ENCODE data around the gene FLNA.
"Not testable (repeated sequence)": the region's sequence is repeated elsewhere in the genome, so short reads cannot be mapped to it uniquely, and the experiment has no call there.

The FLNA gene

DNA sequence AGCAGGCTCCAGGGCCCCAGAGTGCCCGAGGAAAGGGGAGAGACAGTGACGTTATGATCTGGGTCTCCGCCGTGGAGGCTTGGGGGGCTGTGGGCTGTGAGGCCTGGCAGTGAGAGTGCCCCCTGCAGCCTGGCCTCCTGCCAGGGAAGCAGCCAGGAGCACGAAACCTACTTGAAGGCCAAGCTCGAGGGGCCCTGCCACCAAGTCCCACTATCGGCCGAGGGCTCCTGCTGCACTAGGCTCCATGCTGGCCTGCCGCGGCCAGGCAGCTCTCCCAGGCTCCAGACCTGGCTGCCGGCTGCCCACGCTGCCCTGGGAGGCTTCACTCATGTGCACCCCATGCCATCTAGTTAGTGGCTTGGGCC lies 18.7 kb downstream of the FLNA start:
- DNase-seq, result no peak

DNA sequence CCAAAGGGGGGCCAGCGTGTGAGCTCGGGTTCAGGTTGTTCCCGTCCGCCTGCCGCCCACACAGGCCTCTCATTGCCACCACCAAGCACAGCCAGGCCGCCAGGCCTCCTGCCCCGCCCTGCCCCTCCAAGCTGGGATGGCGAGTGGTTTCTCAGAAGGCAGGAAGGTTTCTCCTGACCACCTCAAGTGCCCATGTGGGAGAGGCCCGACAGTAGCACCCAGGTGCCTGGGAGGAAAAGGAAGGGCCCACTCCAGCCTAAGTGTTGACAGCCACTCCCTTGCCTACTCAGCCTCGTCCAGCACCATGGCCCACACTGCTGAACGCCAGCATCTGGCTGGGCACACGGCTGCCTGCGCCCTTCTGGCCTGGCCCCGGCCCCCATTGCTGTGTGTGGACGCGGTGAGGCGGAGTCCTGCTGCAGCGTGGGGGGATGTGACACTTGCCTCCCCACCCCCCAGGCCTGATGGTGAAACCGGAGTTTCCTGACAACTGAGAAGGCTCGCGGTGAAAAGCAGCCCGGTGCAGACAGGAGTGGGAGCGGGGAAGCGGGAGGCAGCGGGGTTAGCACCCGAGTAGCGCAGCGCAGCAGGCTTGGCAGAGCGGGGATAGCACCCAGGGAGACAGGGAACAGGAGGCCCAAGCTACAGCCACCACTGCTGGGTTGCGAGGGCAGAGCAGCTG lies 19.2 kb downstream of the FLNA start:
- no peak for DNase-seq

DNA sequence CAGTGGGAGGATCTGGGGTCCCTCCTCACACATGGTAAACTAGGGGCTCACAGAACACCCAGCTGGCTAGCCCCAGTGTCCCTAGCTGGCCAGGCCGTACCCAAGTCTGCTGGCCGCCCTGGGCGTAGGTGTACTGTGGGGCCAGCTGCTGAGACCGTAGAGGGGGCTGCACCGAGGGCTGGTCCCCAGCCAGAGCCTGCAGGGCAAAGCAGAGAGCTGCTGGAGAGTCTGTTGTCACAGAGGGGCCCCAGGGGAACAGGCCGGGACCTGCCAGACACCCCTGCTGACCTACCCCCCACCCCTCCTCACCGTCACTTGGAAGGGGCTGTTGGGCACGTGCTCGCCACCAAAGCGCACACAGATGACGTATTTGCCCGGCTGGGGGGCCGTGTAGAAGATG lies 19.9 kb downstream of the FLNA start:
- no peak for DNase-seq

DNA sequence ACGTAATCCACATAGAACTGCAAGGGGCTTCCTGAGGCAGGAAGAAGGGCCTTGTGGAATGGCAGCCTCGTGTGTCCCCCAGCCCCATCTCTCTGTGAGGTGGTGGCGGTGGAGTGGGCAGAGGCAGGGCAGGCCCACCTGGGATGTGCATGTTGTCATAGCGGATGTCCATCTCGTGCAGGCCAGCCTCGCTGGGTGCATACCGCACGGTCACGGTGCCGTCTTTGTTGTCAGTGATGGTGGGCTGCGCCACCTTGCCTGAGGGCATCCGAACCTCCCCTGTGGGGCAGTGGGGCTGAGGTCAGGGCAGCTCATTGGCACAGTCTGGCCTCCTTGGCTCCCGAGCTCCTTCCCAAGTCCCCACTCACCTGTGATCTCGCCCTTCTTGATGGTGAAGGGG lies 20.4 kb downstream of the FLNA start:
- peak; percentile 5 for DNase-seq

DNA sequence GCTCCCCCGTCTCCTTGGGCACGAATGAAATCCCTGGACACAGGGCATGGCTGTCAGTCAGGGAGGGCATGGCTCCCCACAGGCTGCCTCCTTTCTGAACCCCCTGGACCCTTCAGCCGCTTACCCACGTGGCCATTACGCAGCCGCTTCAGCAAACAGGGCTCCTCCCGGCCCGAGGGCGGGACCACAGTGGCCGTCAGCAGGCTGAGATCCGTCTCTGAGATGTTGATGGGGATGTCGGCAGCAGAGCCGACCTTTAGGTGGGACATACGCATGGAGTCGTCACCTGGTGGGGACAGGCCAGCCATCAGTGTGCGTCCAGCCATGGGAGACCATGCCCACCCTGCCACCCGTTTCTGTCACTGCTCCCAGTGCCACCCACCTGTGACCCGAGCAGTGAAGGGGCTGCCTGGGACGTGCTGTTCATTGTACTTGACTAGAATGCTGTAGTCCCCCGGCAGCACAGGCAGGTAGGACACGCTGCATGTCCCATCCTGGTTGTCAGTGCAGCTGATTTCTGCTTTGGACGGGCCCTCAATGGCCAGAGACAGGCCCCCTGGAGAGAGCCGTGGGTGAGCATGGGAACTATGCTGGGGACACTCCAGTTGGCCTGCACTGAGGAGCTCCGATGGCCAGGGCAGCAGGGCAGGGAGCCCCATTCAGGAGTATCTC lies 21.1 kb downstream of the FLNA start:
- DNase-seq, result no peak

DNA sequence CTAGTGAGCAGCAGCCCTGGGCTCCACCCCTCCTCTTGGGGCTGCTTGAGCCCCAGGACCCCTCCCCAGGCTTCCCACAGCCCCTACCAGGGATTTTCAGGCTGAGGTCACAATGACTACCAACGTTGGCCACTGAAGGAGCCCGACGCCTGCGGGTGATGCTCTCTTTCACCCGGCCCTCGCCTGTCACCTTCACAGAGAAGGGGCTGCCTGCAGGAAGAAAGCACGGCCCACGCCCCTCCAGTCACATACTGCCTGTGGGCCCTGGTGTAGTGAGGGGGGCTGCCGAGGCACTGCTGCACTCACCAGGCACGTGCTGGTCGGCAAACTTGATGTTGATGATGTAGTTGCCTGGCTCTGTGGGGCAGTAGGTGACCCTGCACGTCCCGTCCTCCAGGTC lies 22.0 kb downstream of the FLNA start:
- DNase-seq, result no peak

DNA sequence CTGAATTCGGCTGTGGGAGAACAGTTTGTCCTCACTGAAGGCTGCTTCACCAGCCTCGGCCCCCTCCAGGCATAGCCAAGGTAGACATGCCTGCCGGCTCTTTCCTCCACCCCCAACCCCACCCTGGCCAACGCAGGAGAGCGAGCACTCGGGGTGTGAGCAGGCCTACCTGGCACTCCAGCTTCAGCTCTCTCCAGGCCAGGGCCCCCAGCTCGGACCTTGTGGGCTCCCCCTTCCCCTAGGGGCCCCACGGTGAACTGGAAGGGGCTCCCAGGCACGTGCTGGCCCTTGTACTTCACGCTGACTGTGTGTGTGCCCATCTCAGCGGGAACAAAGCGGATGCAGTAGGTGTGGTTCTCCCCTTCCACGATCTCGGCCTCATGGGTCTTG lies 22.4 kb downstream of the FLNA start:
- no peak for DNase-seq

DNA sequence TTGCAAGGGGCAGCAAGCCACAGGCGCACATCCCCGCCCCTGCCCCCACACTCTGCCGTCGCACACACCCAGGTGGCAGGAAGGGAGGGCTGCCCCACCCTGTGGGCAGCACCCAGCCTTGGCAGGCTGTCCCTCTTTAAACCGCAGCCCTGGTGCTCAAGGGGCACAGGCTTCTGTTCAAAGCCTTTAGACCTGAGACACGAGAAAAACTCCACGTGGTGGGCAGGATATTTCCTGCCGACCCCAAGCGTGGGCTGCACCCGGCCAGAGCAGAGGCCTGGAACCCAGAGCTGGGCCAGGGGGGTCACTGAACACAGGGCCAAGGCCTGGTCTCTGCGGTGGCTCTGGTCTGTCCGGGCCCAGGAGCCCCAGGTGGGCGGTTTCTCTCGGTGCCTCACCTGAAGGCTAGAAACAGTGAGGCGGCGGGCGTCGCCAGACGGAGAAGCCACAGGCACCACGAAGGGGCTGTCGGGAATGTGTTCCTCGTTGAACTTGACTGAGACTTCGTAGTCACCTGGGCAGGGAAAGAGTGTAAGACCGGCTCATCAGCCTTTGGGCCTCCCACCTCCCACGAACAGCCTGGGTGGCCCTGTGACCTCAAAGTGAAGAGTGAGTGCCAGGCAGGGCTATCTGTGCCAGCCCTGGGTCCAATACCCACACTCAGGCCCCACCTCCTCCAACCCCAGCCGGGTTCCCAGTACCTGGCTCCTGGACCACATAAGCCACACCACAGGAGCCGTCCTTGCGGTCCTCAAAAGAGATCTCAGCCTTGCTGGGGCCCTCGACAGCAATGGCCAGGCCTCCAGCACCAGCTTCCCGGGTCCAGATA lies 23.0 kb downstream of the FLNA start:
- peak; percentile 59 for DNase-seq

DNA sequence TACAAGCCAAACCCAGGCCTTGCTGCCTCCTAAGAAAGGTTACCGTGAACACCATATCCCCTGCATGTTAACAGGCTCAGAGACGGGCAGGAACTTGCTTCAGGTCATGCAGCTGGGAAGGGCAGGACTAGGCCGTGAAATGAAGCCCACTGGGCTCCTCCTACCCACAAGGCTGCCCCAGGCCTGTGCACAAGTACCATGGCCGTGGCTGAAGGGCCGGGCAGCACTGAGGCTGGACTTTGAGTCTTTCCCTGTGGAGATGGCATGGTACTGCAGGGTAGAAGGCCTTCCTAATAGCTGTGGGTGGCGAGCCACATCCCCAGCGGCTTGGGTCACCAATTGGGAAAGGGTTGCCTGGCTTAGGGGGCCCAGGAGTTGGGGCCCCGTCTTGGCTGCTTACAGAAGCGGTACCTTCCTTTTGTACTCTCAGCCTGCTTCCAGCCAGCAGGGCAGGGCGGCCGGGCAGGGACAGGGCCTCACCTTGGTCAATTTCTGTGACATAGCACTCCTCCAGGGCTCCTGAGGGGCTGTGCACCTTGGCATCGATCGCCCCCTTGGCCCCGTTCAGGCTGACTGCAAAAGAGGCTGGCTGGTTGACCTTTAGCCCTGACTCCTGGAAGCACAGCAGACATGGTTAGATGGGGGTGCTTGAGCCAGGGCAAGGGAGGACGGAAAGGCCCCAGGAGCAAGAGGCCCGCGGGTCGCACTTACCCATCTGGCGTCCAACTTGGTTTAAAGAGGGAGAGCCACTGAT lies 23.8 kb downstream of the FLNA start:
- DNase-seq, result no peak

DNA sequence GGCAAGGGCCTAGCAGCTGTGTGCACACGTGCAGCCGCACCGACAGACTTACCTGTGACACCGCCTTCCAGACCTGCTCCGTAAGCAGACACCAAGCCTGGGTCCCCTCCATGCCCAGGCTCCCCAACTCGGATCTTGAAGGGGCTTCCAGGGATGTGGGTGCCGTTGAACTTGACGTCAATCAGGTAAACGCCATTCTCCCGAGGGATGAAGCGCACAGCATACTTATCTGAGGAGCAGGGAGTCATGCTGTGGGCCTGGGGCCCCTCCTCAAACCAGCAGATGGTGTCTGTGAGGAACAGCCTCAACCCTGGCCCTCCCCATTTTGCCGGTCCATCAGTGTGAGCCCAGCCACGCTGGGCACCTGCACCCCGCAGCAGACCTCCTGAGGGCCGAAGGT lies 24.5 kb downstream of the FLNA start:
- peak; percentile 6 for DNase-seq

DNA sequence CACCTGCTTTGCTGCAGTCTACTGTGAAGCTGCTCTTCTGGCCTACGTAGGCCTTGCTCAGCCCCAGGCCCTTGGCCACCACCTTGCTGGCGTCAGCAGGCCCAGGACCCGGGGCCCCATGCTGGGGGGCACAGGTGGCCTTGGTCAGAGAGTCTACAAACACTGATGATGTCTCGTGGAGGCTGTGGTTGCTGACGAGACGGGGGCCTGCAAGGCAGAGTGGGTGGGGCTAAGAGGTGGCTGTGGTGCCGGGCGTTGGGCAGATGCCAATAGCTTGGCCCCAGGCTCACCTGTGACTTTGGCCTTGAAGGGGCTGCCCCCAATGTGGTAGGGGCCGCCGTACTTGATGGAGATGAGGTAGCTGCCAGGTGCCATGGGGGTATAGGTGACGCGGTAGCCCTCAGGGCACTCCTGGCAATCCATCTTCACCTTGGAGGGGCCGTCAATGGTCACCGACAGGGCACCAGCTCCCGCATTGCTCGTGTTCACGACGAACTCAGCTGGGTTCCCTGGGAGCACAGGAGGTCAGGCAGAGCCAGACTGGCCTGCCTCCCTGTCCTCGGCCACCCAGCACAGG lies 25.0 kb downstream of the FLNA start:
- DNase-seq, result peak; percentile 10

DNA sequence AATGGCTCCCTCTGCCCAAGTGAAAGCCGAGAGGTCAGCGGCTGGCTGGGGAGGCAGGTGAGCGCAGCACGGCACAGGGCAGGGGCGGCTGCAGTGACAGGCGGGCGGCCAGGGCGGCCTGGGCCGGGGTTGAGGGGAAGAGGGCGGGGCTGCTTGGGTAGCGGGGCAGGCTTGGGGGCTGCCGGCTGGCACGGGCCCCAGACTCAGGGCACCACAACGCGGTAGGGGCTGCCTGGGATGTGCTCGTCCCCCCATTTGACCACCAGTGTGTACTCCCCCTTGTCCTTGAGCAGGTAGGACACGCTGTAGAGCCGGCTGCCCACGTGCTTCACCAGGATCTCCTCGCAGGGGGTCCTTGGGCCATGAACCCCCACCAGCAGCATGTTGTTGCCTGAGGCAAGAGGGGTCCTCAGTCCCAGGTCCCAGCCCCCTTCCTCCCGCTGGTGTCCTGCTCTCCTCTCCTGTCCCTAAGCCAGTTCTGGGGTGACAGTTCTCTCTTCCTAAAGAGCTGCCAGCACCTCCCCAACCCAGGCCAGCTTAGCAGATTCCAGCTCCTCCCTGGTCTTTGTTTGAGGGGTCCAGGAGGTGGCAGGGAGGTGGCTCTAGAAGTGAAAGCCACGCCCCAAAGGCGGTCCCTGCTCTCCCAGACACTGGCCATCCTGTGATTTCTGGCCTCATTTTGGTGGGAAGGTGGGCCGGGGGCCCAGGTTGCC lies 25.6 kb downstream of the FLNA start:
- peak; percentile 5 for DNase-seq

DNA sequence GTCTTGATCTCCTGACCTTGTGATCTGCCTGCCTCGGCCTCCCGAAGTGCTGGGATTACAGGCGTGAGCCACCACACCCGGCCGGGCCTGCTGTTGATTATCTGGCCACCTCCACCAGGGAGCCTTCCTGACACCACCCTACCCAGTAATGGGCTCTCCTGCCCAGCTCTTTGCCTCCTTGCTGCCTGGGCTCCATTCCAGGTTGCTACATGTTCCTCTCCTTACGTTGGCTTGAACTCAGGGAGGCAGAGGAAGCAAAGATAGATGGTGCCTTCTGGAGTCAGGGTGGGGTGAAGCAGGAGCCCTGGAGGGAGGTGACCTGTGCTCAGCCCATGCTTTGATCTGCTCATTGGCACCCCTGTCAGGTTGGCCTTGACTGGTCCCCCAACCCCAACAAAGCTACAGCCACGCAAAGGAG lies 26.3 kb downstream of the FLNA start:
- peak; percentile 4 for DNase-seq

DNA sequence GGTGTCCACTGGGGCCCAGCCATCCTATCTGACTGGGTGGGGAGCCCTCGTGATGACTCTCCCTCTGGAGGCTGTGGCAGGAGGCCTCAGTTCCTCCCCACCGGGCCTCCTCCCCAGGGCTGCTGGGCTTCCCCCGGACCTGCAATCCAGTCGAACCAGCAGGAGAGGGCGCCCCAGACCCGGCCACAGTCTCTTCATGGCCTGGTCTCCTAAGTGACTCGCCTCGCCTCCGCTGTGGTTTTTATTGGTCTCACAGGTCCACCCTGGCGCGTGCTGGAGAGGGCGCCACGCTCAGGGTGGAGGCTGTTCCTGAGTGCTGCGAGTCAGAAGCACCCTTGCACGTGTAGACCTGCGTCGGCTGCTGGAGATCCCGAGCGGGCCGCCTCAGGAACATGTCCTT lies 30.8 kb downstream of the FLNA start:
- not testable (repeated sequence) for DNase-seq

DNA sequence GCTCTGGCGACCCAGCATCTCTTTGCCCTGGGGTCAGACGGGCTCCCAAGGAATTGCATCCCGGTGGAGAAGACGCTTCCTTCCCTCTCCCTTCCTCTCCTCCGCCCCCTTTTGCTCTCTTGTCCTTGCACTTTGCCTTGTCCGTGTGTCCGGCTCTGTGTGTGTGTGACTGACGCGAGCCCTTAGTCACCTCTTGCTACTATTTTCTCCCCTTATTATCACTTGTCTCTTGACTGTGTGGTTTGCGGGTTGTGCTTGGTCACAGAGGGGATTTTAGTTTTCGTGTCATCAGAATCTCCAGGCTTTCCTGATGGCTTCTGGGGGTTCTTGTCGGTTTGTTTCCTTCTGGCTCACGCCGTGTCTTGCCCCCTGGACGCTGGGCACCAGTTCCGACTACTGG lies 31.4 kb downstream of the FLNA start:
- DNase-seq, result not testable (repeated sequence)

DNA sequence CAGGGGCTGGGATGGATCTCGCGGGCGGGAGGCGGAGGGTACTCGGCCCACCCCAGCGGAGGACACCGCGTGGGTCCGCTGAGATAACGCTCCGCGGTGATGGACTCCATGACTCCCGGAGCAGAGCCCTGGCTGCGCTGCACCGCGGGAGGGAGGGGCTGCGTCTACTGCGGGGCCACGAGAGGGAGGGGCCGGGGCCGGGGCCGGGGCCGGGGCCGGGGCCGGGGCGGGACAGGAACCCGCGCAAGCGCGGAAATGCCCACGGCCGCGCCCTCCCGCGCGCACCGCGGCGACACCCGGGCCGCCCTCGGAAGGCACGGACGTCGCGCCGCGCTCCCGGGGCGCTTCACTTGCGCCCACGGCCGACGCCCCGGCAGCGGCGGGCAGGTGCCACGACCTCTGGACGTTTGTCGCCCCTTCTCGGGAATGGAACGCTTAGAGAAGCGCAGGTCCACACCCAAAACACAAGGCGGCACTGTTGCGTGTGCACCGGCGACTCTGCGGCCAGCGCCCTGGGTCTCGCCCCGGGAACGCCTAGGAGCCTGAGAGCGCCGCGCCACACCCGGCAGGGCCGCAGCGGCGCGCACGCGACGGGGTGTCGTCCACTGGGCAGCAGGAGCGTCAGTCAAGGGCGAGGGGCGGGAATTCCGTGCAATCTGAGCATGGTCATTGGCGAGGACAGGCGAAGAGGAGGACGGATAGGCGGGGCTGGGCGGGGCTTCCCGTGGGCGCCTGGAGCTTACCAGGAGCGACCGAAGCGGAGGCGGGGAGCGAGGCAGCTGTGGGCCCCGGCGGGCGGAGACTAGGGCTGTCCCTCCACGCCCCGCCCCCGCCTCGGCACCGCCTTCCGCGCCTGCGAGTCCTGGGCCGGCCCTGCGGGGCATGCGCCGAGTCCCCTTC lies 32.8 kb downstream of the FLNA start:
- DNase-seq, result not testable (repeated sequence)

DNA sequence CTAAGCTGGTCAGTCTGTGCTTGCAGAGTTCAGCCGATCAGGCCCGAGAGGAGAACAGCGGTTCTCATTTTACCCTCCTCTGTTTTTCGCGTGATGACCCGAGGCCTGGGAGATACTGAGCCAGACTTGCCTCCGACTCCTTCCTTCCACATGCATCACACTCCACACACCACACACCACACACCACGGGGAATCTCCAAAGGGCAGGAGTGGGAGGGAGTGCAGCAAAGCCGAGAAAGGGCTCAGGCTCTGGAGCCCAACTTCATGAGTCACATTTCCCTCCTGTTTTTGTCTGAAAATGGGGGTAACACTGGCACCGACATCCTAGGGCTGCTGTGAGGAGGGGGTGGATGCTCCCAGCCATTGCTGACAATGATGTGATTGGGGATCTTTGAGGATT lies 39.9 kb downstream of the FLNA start:
- DNase-seq, result no peak

DNA sequence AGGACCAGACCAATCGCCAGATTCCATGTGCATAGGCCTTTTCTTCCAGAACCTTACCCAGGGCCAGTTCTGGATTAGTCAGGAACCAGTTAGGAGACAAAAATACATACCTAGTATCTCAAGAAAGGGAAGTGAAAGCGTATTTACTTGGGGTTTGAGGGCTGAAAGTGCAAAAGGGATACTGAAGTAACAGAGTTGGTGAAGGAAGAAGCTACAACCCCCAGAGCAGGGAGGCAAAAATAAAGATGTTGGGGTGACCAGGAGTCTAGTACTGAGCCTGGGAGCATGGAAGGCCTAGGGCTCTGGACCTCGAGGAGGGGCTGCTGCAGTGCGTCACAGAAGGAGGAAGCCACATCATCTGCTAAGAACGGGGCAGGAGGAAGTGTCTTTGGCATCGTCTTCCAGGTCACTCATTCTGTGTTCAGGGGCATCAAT lies 40.6 kb downstream of the FLNA start:
- DNase-seq, result no peak

DNA sequence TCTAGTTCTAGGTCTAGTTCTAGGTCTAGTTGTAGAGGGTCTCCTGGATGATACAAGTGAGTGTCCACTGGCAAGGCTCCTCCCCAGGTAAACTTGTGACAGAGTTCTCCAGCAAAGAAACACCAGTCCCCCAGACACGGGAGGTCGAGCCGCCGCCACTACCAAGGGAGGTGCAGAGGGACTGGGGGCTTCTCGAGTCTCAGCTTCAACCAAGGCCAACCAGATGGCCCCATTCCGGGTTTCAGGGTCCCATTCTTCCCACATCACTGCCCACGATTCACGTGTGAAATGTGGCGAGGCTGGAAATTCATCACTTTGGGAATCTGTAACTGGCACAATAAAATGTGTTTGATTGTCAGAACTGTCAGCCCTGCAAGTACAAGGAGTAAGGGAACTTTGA lies 41.3 kb downstream of the FLNA start:
- DNase-seq, result no peak

DNA sequence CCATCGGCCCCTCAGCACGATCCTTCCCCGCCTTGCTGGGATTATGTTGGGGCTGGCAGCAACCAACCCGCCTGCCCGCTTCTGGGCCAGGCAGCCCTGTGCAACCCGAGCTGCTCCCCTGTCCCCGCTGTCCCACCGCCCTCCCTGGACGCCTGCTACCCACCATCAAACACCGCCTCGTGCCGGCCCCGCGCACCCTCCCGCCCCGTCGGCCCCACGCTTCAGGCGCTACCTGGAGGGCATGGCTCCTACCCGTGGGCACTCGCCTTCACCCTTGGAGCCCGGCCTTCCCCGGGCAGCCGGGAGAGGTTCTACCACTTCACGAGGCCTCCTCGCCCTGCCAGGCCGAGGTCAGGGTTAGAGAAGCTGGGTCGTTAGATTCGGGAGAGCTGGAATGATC lies 41.9 kb downstream of the FLNA start:
- DNase-seq, result no peak

DNA sequence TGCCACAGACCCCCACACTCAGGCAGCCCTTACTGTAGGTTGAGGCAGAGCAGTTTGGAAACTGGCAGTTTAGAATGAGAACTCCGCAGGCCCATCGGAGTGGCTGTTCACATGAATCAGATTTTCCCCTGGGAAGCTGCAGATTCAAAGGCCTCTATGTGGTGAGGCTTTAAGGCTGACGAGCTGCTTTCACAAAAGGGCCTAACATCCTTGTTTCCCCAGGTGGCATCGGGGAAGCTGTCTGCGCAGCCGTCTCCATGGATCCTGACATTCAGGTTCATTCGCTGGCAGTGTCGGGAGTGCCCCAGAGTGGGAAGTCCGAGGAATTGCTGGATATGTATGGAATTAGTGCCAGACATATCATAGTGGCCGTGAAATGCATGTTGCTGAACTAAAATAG lies 45.1 kb downstream of the FLNA start:
- DNase-seq, result no peak
